Measurements from ENCODE around the gene UBE2N. TPM values are rescaled to one million over a fixed set of nuclear protein-coding genes. Genes with fewer than 3 reads are reported as not detected.
A peak's percentile ranks its signal among the peaks of the same experiment; 100 is the strongest.

The UBE2N gene, protein sequence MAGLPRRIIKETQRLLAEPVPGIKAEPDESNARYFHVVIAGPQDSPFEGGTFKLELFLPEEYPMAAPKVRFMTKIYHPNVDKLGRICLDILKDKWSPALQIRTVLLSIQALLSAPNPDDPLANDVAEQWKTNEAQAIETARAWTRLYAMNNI
- 100 to 1,000 TPM; 159 to 170 TPM for total RNA-seq

DNA sequence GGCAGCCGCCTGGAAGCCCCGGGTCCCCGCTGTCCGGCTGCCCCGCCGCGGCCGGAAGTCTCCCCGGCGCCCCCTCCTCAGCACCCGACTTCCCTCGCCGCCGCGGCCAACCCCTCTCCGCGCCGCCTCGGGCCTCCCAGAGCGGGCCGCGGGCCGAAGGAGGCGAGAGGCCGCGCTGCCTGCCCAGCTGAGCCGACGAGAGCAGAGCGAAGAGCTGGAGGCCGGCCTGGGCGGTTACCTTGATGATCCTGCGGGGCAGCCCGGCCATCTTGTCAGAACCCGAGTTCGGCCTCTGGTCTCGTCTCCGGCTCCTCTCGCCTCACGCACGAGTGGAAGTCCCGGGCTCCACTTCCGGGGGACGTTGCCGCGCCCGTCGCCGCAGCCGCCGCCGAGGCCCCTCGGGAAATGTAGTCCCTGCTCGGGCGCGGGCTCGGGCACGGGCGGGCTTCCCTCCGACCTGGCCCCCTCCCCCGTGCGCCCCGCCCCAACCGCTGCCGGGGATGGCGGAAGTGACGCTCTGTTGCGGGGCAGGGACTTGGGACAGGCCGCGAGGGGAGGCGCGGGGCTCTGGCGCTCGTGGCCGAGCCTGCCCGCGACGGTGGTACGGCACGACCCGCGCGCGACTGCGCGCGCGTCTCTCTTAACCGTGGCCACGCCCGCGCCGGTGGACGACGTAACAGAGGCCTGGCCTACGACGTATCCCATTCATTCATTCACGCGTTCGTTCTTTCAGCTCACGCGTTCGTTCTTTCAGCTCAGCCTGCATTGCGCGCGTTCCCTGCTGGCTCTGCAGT lies at the start of gene UBE2N:
Gene UBE2N (minus strand): TSS at position 331 of the 794 bp plus-strand sequence. CDS start 63 bp downstream, at position 268.
- ChIA-PET CTCF (interaction anchor here (1.1 to 2.8 kb wide), 6 partner anchors 19 to 659 kb away, joined by 3 to 11 read pairs (median 4); partner anchors contain the start of gene MRPL42), POLR2A (interaction anchor here (0.6 to 2.4 kb wide), 25 partner anchors 8 to 1296 kb away, joined by 3 to 17 read pairs (median 4); partner anchors contain the start of genes BTG1, CRADD, MRPL42 and SOCS2)
- peak within 1 kb of the TSS; percentile 97 for H3K4me3 Mint-ChIP-seq
- no peaks in the 10 kb centered on the region for H3K27me3 Mint-ChIP-seq
- H3K9me3 Mint-ChIP-seq: no peaks in the 10 kb centered on the region
- peak within 1 kb of the TSS; percentile 95 for H3K27ac Mint-ChIP-seq
- peaks cover 12% of the 10 kb centered on the region for H3K36me3 Mint-ChIP-seq (ENCODE audit: low read depth)
- peaks cover 46% of the 10 kb centered on the region for H3K4me1 Mint-ChIP-seq
- DNase-seq: peak; percentile 96

DNA sequence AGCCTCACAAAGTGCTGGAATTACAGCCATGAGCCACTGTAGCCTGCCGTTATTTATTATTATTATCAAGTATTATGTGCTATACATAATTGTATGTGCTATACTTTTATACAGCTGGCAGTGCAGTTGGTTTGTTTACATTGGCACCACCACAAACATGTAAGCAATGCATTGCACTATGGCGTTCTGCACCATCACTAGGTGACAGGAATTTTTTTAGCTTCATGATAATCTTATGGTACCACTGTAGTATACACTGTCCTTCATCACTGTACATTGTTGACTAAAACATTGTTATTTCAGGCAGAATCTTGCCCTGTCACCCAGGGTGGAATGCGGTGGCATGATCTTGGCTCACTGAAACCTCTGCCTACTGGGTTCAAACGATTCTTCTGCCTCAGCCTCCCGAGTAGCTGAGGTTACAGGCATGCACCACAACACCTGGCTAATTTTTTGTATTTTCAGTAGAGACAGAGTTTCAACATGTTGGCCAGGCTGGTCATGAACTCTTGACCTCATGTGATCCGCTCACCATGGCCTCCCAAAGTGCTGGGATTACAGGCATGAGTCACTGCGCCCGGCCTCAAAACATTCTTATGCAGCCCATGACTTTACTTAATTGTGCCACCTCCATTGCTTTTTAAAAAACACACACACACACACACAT lies 42.7 kb upstream of the UBE2N start:
- Mint-ChIP-seq H3K27me3 (no peaks in the 10 kb centered on the region), H3K27ac (no peak overlapping the region), H3K4me3 (no peak overlapping the region), H3K36me3 (ENCODE audit: low read depth) (peaks cover 33% of the 10 kb centered on the region), H3K9me3 (no peaks in the 10 kb centered on the region), H3K4me1 (no peaks in the 10 kb centered on the region)
- DNase-seq: no peak
- ChIA-PET POLR2A (no interaction called here), CTCF (interaction anchor here (1.4 to 1.9 kb wide), 3 partner anchors 17 to 617 kb away, joined by 3 to 10 read pairs (median 7); no protein-coding TSS in a partner anchor)

DNA sequence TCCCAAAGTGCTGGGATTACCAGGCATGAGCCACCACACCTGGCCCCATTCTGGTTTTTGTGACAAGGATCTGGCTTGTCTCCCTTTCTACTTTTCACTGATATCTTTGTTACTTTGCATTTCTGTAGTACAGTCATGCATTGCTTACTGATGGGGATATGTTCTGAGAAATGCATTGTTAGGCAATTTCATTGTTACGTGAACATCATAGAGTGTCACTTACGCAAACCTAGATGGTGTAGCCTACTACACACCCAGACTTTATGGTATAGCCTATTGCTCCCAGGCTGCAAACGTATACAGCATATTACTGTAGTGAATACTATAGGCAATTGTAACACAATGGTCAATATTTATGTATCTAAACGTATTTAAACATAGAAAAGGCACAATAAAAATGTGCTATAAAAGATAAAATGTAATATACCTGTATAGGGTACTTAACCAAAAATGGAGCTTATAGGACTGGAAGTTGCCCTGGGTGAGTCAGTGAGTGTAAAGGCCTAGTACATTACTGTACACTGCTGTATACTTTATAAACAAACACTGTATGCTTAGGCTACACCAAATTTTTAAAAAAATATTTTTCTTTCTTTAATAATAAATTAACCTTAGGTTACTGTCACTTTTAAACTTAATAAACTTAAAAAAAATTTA lies 41.5 kb upstream of the UBE2N start:
- Mint-ChIP-seq H3K27me3 (no peaks in the 10 kb centered on the region), H3K36me3 (ENCODE audit: low read depth) (peaks cover 26% of the 10 kb centered on the region), H3K27ac (no peak overlapping the region), H3K4me1 (no peaks in the 10 kb centered on the region), H3K9me3 (no peaks in the 10 kb centered on the region), H3K4me3 (no peak overlapping the region)
- ChIA-PET POLR2A (no interaction called here), CTCF (interaction anchor here (1.4 to 1.9 kb wide), 3 partner anchors 15 to 619 kb away, joined by 3 to 10 read pairs (median 7); no protein-coding TSS in a partner anchor)
- no peak for DNase-seq

DNA sequence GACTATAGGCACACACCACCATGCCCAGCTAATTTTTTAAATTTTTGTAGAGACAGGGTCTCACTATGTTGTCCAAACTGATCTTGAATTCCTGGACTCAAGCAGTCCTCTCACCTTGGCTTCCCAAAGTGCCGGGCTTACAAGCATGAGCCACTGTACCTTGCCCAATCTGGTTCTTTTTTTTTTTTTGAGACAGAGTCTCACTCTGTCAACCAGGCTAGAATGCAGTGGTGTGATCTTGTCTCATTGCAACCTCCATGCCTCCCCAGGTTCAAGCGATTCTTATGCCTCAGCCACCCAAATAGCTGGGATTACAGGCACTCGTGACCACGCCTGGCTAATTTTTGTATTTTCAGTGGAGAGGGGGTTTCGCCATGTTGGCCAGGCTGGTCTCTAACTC lies 41.0 kb upstream of the UBE2N start:
- H3K36me3 Mint-ChIP-seq (ENCODE audit: low read depth): peaks cover 25% of the 10 kb centered on the region
- DNase-seq: no peak
- no peaks in the 10 kb centered on the region for H3K4me1 Mint-ChIP-seq
- H3K27ac Mint-ChIP-seq: no peak overlapping the region
- H3K9me3 Mint-ChIP-seq: no peaks in the 10 kb centered on the region
- H3K4me3 Mint-ChIP-seq: no peak overlapping the region
- POLR2A ChIA-PET: no interaction called here
- H3K27me3 Mint-ChIP-seq: no peaks in the 10 kb centered on the region
- CTCF ChIA-PET: no interaction called here

DNA sequence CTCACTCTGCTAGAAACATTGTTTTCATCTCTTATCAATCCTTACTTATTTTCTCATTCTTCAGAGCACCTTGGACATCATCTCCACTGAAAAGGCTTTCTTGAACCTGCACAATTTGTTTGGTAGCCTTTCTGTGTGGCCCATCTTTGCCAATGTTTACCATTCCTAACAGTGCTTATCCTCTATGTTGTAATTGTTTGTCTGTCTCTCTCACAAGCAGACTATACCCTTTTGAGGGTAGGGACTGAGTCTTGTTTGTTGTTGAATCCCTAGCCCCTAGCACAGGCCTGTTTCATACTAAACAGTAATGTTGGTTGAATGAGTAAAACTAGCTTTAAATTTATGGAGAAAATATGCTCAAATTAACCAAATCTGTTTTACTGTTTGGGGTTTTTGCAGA lies 34.8 kb upstream of the UBE2N start:
- CTCF ChIA-PET: interaction anchor here (0.7 to 1.3 kb wide), 3 partner anchors 9 to 625 kb away, joined by 3 to 6 read pairs (median 3); no protein-coding TSS in a partner anchor
- H3K27ac Mint-ChIP-seq: no peak overlapping the region
- no peak overlapping the region for H3K4me3 Mint-ChIP-seq
- peaks cover 24% of the 10 kb centered on the region for H3K36me3 Mint-ChIP-seq (ENCODE audit: low read depth)
- H3K9me3 Mint-ChIP-seq: no peaks in the 10 kb centered on the region
- peaks cover 3% of the 10 kb centered on the region for H3K4me1 Mint-ChIP-seq
- DNase-seq: no peak
- H3K27me3 Mint-ChIP-seq: no peaks in the 10 kb centered on the region
- POLR2A ChIA-PET: no interaction called here

DNA sequence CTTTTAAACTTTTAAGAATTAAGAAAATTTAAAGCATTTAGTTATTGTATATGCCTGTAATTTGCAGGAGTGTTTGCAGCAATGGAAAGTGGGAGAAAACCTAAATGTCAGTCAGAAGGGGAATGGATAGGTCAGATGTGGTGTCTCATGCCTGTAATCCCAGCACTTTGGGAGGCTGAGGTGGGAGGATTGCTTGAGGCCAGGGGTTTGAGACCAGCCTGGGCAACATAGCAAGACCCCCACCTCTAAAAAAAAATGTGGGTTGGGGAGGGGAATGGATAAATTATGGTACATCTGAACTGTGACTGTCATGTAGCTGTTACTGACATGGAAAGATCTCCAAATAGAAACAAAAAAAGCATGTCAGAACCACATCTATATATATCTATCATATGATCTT lies 27.6 kb upstream of the UBE2N start:
- Mint-ChIP-seq H3K4me1 (peaks cover 31% of the 10 kb centered on the region), H3K27me3 (no peaks in the 10 kb centered on the region), H3K9me3 (no peaks in the 10 kb centered on the region), H3K27ac (no peak overlapping the region), H3K4me3 (no peak overlapping the region), H3K36me3 (ENCODE audit: low read depth) (peaks cover 27% of the 10 kb centered on the region)
- DNase-seq: no peak
- ChIA-PET CTCF (no interaction called here), POLR2A (no interaction called here)

DNA sequence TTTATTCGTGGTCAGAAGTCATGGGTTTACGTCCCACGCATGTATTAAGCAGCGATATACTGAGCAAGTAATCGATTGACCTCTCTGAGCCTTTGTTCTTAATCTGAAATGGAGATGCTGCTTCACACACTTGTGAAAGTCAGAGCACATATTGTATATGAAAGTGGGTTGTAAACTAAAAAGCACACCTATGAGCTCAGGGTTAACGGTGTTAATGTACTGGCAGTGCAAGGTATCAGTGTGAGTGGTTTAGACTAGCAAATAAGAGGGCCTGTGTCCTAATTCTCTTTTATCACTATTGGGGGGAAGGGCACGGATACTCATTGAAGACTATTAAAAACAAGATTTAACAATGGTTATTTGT lies 26.2 kb upstream of the UBE2N start:
- no peak for DNase-seq
- CTCF ChIA-PET: interaction anchor here (0.7 to 1.8 kb wide), 12 partner anchors 9 to 633 kb away, joined by 3 to 11 read pairs (median 4); partner anchors contain the start of gene UBE2N
- peaks cover 31% of the 10 kb centered on the region for H3K4me1 Mint-ChIP-seq
- no peaks in the 10 kb centered on the region for H3K9me3 Mint-ChIP-seq
- H3K27me3 Mint-ChIP-seq: no peaks in the 10 kb centered on the region
- peak overlapping the region; percentile 94 for H3K4me3 Mint-ChIP-seq
- H3K36me3 Mint-ChIP-seq (ENCODE audit: low read depth): peaks cover 21% of the 10 kb centered on the region
- H3K27ac Mint-ChIP-seq: peak overlapping the region; percentile 88
- POLR2A ChIA-PET: interaction anchor here (1.0 to 2.2 kb wide), 7 partner anchors 26 to 634 kb away, joined by 3 to 17 read pairs (median 4); partner anchors contain the start of genes SOCS2 and UBE2N

DNA sequence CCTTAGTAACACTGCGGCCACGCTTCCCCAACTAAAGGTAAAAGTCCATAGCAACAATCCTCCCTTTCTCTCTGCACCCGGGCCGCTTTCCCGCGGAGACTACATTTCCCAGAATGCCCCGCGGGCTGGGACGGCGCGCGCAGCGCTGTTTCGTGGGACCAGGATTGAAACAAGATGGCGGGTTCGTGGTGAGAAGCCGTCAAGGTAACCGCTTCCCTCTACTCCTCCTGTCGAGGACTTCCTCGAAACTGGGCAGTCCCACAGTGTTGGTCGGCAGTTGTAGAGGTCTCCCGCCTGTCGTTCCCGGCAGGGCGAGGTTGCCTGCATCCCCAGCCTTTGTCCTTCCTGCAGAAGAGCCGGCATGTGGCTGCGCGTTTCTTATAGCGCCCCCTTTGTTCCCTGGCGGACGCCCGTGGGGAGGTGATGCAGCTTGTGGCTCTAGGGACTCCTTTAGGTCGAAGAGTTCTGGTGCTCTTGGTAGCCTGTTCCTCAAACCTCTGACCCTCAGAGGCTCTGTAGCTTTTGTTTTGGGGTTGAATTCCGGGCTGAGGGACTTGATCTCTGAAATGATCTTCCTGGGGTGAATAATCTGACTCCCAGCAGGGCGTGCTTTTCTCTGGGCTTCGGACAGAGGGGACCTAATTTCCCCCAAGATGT lies 25.7 kb upstream of the UBE2N start, which contains the start of gene MRPL42:
Gene MRPL42 (plus strand): TSS at position 164 of the 657 bp plus-strand sequence. CDS start 1,772 bp downstream, outside the sequence.
- POLR2A ChIA-PET: interaction anchor here (1.0 to 2.2 kb wide), 7 partner anchors 26 to 634 kb away, joined by 3 to 17 read pairs (median 4); partner anchors contain the start of genes SOCS2 and UBE2N
- Mint-ChIP-seq H3K27me3 (no peaks in the 10 kb centered on the region), H3K9me3 (no peaks in the 10 kb centered on the region), H3K36me3 (ENCODE audit: low read depth) (peaks cover 19% of the 10 kb centered on the region), H3K27ac (peak within 1 kb of the TSS; percentile 88), H3K4me1 (peaks cover 31% of the 10 kb centered on the region), H3K4me3 (peak within 1 kb of the TSS; percentile 94)
- CTCF ChIA-PET: interaction anchor here (0.7 to 1.8 kb wide), 16 partner anchors 9 to 1444 kb away, joined by 3 to 11 read pairs (median 3); partner anchors contain the start of genes SOCS2 and UBE2N
- peak; percentile 94 for DNase-seq

DNA sequence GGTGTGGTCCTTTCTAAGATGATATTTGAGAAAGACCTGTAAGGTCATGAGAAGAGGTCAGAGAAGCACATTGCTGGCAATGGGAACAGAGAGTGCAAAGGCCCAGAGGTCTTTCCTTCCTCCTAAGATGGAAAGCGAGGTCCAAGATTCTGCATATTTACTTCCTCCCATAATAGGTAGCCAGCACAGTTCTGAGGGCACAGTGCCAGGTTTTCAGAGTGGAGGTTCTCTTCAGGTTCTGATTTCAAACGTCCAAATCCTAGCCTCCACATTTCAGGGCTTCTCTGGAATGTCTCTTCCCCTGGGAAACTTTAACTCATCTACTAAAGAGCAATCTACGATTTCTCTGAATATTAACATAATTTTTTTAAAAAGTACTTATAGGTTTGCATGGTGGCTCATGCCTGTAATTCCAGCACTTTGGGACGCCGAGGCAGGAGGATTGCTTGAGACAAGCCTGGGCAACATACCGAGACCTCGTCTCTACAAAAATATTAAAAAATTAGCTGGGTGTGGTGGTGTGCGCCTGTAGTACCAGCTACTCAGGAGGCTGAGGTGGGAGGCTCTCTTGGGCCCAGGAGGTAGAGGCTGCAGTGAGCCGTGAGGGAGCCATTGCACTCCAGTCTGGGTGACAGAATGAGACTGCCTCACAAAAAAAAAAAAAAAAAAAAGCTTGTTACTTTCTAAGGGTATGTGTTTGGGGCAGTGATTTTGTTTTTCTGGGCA lies 25.0 kb upstream of the UBE2N start:
- ChIA-PET POLR2A (interaction anchor here (1.0 to 2.2 kb wide), 5 partner anchors 25 to 635 kb away, joined by 3 to 17 read pairs (median 4); partner anchors contain the start of gene UBE2N), CTCF (interaction anchor here (0.7 to 1.9 kb wide), 12 partner anchors 10 to 1444 kb away, joined by 3 to 11 read pairs (median 4); partner anchors contain the start of genes SOCS2 and UBE2N)
- DNase-seq: no peak
- peak overlapping the region; percentile 88 for H3K27ac Mint-ChIP-seq
- no peaks in the 10 kb centered on the region for H3K9me3 Mint-ChIP-seq
- H3K4me3 Mint-ChIP-seq: peak overlapping the region; percentile 94
- H3K4me1 Mint-ChIP-seq: peaks cover 31% of the 10 kb centered on the region
- no peaks in the 10 kb centered on the region for H3K27me3 Mint-ChIP-seq
- peaks cover 19% of the 10 kb centered on the region for H3K36me3 Mint-ChIP-seq (ENCODE audit: low read depth)

DNA sequence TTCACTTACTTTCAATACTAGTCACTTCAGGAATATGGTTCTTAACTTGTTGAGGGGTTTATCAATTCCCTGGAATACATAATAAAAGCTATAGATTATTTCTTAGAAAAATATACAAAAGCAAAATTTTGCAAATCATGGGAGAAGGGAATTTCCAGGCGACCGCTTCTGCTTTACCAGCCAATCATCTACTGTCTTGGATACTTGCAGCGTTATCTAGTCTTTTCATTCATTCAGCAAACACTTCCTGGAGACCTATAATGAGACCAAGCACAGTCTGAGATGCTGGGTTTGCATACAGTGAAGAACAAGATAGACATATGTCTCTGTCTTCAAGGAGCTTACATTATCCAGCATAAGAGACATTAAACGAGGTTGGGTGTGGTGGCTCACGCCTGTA lies 24.1 kb upstream of the UBE2N start:
- H3K27me3 Mint-ChIP-seq: no peaks in the 10 kb centered on the region
- no peak overlapping the region for H3K4me3 Mint-ChIP-seq
- peaks cover 18% of the 10 kb centered on the region for H3K36me3 Mint-ChIP-seq (ENCODE audit: low read depth)
- DNase-seq: no peak
- H3K9me3 Mint-ChIP-seq: no peaks in the 10 kb centered on the region
- ChIA-PET POLR2A (no interaction called here), CTCF (interaction anchor here (0.6 to 1.9 kb wide), 4 partner anchors 13 to 387 kb away, joined by 3 to 5 read pairs (median 4); no protein-coding TSS in a partner anchor)
- H3K4me1 Mint-ChIP-seq: peaks cover 31% of the 10 kb centered on the region
- no peak overlapping the region for H3K27ac Mint-ChIP-seq

DNA sequence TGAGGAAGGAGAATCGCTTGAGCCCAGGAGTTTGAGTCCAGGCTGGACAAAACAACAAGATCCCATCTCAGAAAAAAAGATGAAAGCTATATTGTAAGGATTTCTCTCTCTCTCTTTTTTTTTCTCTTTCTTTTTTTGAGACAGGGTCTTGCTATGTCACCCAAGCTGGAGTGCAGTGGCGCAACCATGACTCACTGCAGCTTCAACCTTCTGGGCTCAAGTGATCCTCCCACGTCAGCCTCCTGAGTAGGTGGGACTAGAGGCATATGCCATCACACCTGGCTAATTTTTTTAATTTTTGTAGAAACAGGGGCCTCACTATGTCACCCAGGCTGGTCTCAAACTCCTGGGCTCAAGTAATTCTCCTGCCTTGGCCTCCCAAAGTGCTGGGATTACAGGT lies 19.8 kb upstream of the UBE2N start:
- DNase-seq: no peak

More for the DNA sequence above, 19.8 kb upstream of the UBE2N start:
- Mint-ChIP-seq H3K4me3 (no peak overlapping the region), H3K4me1 (peaks cover 2% of the 10 kb centered on the region), H3K9me3 (no peaks in the 10 kb centered on the region), H3K27me3 (no peaks in the 10 kb centered on the region), H3K27ac (no peak overlapping the region), H3K36me3 (ENCODE audit: low read depth) (no peaks in the 10 kb centered on the region)
- ChIA-PET CTCF (no interaction called here), POLR2A (interaction anchor here (1.6 kb wide), 1 partner anchor 25 kb away, joined by 3 read pairs; no protein-coding TSS in a partner anchor)

Data from activated CD4-positive, alpha-beta memory T cell treated with anti-CD3 and anti-CD28 coated beads, Interleukin-2, amount 10 ng/mL, durations not matched to agents 7 days and 5 days (primary cell).